HepG2 (cell line): Measurements from ENCODE around the gene CCNQ. TPM values are rescaled to one million over a fixed set of nuclear protein-coding genes. Genes with fewer than 3 reads are reported as not detected.

Experiments used
- ATAC-seq: fragments of 200-7000 bp; cut with Tn5 transposase; 3 replicates; pipeline ENCODE4 v1.9.1; 2020; ENCODE audit warnings: mild to moderate bottlenecking, moderate library complexity
- BruUV-seq: library from RNA; stranded (reverse); fragments of 400-500 nt; replicated peaks from 2 replicates; lab custom pipeline; 2021; lab: Mats Ljungman, UMichigan
- CTCF ChIA-PET: fragments of 300-600 bp; formaldehyde crosslinking; extraction: SDS; loops from one replicate; lab custom pipeline; 2021; ENCODE audit warnings: low total read pairs, inconsistent platforms, low intra/inter-chr PET ratio; lab: Yijun Ruan, JAX
- POLR2A ChIA-PET: fragments of 350-600 bp; sonication (Branson Sonifier 250); formaldehyde crosslinking; loops from one replicate; lab custom pipeline; 2020; ENCODE audit warnings: antibody characterized with exemption, inconsistent platforms; lab: Yijun Ruan, JAX
- DNase-seq: peaks from one replicate; pipeline ENCODE4 v3.0.0-alpha.2; 2015; ENCODE audit warnings: low spot score
- FAIRE-seq: peaks from 3 replicates; lab custom pipeline; 2011; peaks lifted over from hg19 to GRCh38; lab: Jason Lieb, UNC
- H2AFZ ChIP-seq: one replicate; pipeline ENCODE4 v1.6.1; 2011; ENCODE audit warnings: low read length, inconsistent platforms
- H3K27ac ChIP-seq: fragments of 300-600 bp; 3 replicates; pipeline ENCODE4 v1.8.0; 2011; ENCODE audit warnings: mixed run types, mild to moderate bottlenecking, mixed read lengths, low read length, inconsistent platforms; ENCODE audit not compliant: insufficient read depth; ENCODE audit errors: extremely low read length
- H3K27me3 ChIP-seq, 2 experiments: fragments of 200-600 bp in 1 of 2; 2 replicates in 1 of 2; 3 replicates in 1 of 2; pipeline versions ENCODE4 v1.6.0 to v1.8.0; 2011; ENCODE audit warnings: low read length in 2 of 2, mild to moderate bottlenecking in 2 of 2, moderate library complexity in 2 of 2, inconsistent platforms in 1 of 2; ENCODE audit not compliant: insufficient read depth in 2 of 2, control insufficient read depth in 1 of 2
- H3K36me3 ChIP-seq, 2 experiments: fragments of 200-600 bp in 1 of 2; replicated peaks in 1 of 2; 2 replicates in 1 of 2; 3 replicates in 1 of 2; pipeline versions ENCODE4 v1.5.1 to v1.8.0; 2011; ENCODE audit warnings: low read length in 2 of 2, inconsistent platforms in 1 of 2; ENCODE audit not compliant: insufficient read depth in 2 of 2, control insufficient read depth in 1 of 2
- H3K4me1 ChIP-seq: 2 replicates; pipeline ENCODE4 v1.5.1; 2012; ENCODE audit warnings: low read length, inconsistent platforms; ENCODE audit not compliant: insufficient read depth
- H3K4me2 ChIP-seq: 2 replicates; pipeline ENCODE4 v1.6.0; 2011; ENCODE audit warnings: low read depth, low read length, inconsistent platforms
- H3K4me3 ChIP-seq, 3 experiments: fragments of 200-600 bp in 1 of 3; sonication (generic), shearing (Covaris generic) in 1 of 3; replicated peaks in 1 of 3; 2 replicates each; pipeline ENCODE4 v1.5.1; 2011 to 2016; ENCODE audit warnings: low read length in 3 of 3, inconsistent platforms in 2 of 3, low read depth in 2 of 3, mild to moderate bottlenecking in 2 of 3, control low read depth in 1 of 3, mixed read lengths in 1 of 3; ENCODE audit not compliant: insufficient read depth in 1 of 3
- H3K79me2 ChIP-seq: one replicate; pipeline ENCODE4 v1.6.1; 2011; ENCODE audit warnings: low read length, inconsistent platforms; ENCODE audit not compliant: insufficient read depth
- H3K9ac ChIP-seq: 2 replicates; pipeline ENCODE4 v1.6.0; 2011; ENCODE audit warnings: mild to moderate bottlenecking, low read depth, low read length, inconsistent platforms; ENCODE audit not compliant: insufficient read depth
- H3K9me3 ChIP-seq: 2 replicates; pipeline ENCODE4 v1.5.1; 2012; ENCODE audit warnings: mild to moderate bottlenecking, low read length
- H4K20me1 ChIP-seq: 2 replicates; pipeline ENCODE4 v1.6.0; 2011; ENCODE audit warnings: inconsistent platforms, mild to moderate bottlenecking, low read length, moderate library complexity; ENCODE audit not compliant: insufficient read depth
- ETV6 ChIP-seq: sonication (generic); formaldehyde crosslinking; conservative IDR thresholded peaks from 2 replicates; pipeline ENCODE4 v1.4.0; 2020; ENCODE audit warnings: missing genetic modification reagents
- GLMP ChIP-seq: sonication (generic); formaldehyde crosslinking; IDR thresholded peaks from 2 replicates; pipeline ENCODE4 v1.9.0; 2021; ENCODE audit warnings: missing genetic modification reagents, mild to moderate bottlenecking, borderline replicate concordance
- HDAC1 ChIP-seq: sonication (generic); formaldehyde crosslinking; IDR thresholded peaks from 2 replicates; pipeline ENCODE4 v1.5.1; 2020; ENCODE audit warnings: mild to moderate bottlenecking, missing genetic modification reagents
- HOXD1 ChIP-seq: sonication (generic); formaldehyde crosslinking; IDR thresholded peaks from 2 replicates; pipeline ENCODE4 v1.5.0; 2020; ENCODE audit warnings: missing genetic modification reagents
- MTA1 ChIP-seq: sonication (generic); formaldehyde crosslinking; IDR thresholded peaks from 2 replicates; pipeline ENCODE4 v1.4.0; 2020; ENCODE audit warnings: missing genetic modification reagents, mild to moderate bottlenecking, borderline replicate concordance
- NR2F1 ChIP-seq, 2 experiments: fragments of 450-650 bp in 1 of 2; formaldehyde crosslinking in 1 of 2; IDR thresholded peaks; 2 replicates each; pipeline versions ENCODE4 v1.5.0 to v1.6.1; 2016 to 2020; ENCODE audit warnings: mild to moderate bottlenecking in 1 of 2, missing compliant biosample characterization in 1 of 2, missing genetic modification reagents in 1 of 2, moderate library complexity in 1 of 2
- SETDB1 ChIP-seq: sonication (generic); formaldehyde crosslinking; IDR thresholded peaks from 2 replicates; pipeline ENCODE4 v1.5.1; 2020; ENCODE audit warnings: missing genetic modification reagents, mild to moderate bottlenecking, borderline replicate concordance
- ZBTB26 ChIP-seq: IDR thresholded peaks from 2 replicates; pipeline ENCODE4 v1.6.1; 2016; ENCODE audit warnings: missing compliant biosample characterization, missing genetic modification reagents, borderline replicate concordance
- ZFP1 ChIP-seq: IDR thresholded peaks from 2 replicates; pipeline ENCODE4 v1.6.1; 2016
- ZNF691 ChIP-seq: sonication (generic); formaldehyde crosslinking; IDR thresholded peaks from 2 replicates; pipeline ENCODE4 v1.4.0; 2020; ENCODE audit warnings: missing genetic modification reagents, low read depth, mild to moderate bottlenecking, borderline replicate concordance
- ZNF746 ChIP-seq: sonication (generic); formaldehyde crosslinking; IDR thresholded peaks from 2 replicates; pipeline ENCODE4 v1.8.0; 2022; ENCODE audit warnings: mild to moderate bottlenecking, missing genetic modification reagents
- WGBS: methylation state at CpG from one replicate; pipeline ENCODE4 v1.1.6; 2017; ENCODE audit warnings: low lambda C conversion rate; 5-methylcytosine and 5-hydroxymethylcytosine counted together
- in situ Hi-C: cut with HindIII; loops from 2 replicates; pipeline ENCODE4 v1.10.0; 2017; ENCODE audit warnings: low pct_unique_long_range_greater_than_20kb; ENCODE audit not compliant: extremely low pct_ligation_motif_present
- intact Hi-C: fragments of 100-400 bp; cut with micrococcal nuclease; formaldehyde crosslinking; loops from one replicate; pipeline ENCODE4 v1.10.0; 2022; ENCODE audit not compliant: unreplicated experiment
- polyA plus RNA-seq, 8 experiments: library from polyadenylated mRNA; depleted of rRNA in 3 of 8; stranded (reverse) in 7 of 8; unstranded in 1 of 8; fragments of >200 nt; fragmentation: Illumina TruSeq in 4 of 8; extraction: Trizol in 4 of 8; gene quantifications; 2 replicates each; pipeline versions ENCODE4 v1.2.1 to v1.2.3, GENCODE V29; 2011 to 2016; ENCODE audit warnings: low read depth in 4 of 8, missing spikeins in 1 of 8, mixed read lengths in 1 of 8; ENCODE audit not compliant: insufficient read depth in 1 of 8
- total RNA-seq, 5 experiments: library from RNA; depleted of rRNA; stranded (reverse); fragments of >200 nt; fragmentation: Illumina TruSeq; extraction: Trizol; gene quantifications; 2 replicates each; pipeline ENCODE4 v1.2.3, GENCODE V29; 2016; ENCODE audit warnings: low read depth in 1 of 5
- TF ChIP-seq, protein P1 (sequence below): sonication (generic); formaldehyde crosslinking; IDR thresholded peaks from 2 replicates; pipeline ENCODE4 v1.4.0; 2020; ENCODE audit warnings: mild to moderate bottlenecking, missing genetic modification reagents, borderline replicate concordance

Gene CCNQ
- total and polyA plus RNA-seq, 2 of the 13 experiments (the other 11 are each of a cell fraction or from before 2014, with no cell fraction given): 15.0 to 25.5 TPM

GRCh38 chrX:153634832-153635231 lies 35.9 kb upstream of the CCNQ start:
- no peak for DNase-seq
- no peak; the same call in 2 of the 3 replicates for ATAC-seq
- Histone ChIP-seq H3K4me2 (peak overlapping the region; percentile 39; the same call in 1 of the 2 replicates), H3K4me3 (peak overlapping the region in 1 of 3 experiments; percentile 4; a peak in 1 of 6 replicates), H3K27me3 (no peaks in the 10 kb centered on the region), H3K9ac (no peak overlapping the region), H4K20me1 (no peaks in the 10 kb centered on the region), H2AFZ (no peak overlapping the region), H3K27ac (peak overlapping the region; percentile 35), H3K36me3 (no peaks in the 10 kb centered on the region), H3K9me3 (no peaks in the 10 kb centered on the region), H3K79me2 (no peaks in the 10 kb centered on the region), H3K4me1 (peaks cover 79% of the 10 kb centered on the region)
- WGBS: 14% methylated on average over 7 of the region's 15 CpGs
- in situ Hi-C loops: no loop called here
- BruUV-seq: no TSS peak
- ChIA-PET CTCF (no interaction called here), POLR2A (interaction anchor here (2.1 to 4.2 kb wide), 4 partner anchors 9 to 25 kb away, joined by 5 to 156 read pairs (median 42); partner anchors contain the start of gene DUSP9)
- intact Hi-C loops: no loop called here
- peak; percentile 62 for FAIRE-seq
- TF ChIP-seq HOXD1 (no peak), ETV6 (no peak), GLMP (CRISPR knock-in tag) (no peak), ZBTB26 (CRISPR knock-in tag) (peak; percentile 55; the same call in 1 of the 2 replicates), HDAC1 (CRISPR knock-in tag) (peak; percentile 55; the same call in 1 of the 2 replicates), ZFP1 (CRISPR knock-in tag) (no peak), NR2F1 (CRISPR knock-in tag; IDR thresholded peaks at IDR 0.05) (0 out of 4 replicates have a peak, but pooled peaks of 1 of the 2 experiments have one; percentile 15), SETDB1 (CRISPR knock-in tag) (no peak), ZNF691 (CRISPR knock-in tag) (no peak), MTA1 (peak; percentile 47; the same call in 1 of the 2 replicates), ZNF746 (CRISPR knock-in tag) (0 out of 2 replicates have a peak, but pooled peaks have one; percentile 66)
- TF ChIP-seq, protein P1, sequence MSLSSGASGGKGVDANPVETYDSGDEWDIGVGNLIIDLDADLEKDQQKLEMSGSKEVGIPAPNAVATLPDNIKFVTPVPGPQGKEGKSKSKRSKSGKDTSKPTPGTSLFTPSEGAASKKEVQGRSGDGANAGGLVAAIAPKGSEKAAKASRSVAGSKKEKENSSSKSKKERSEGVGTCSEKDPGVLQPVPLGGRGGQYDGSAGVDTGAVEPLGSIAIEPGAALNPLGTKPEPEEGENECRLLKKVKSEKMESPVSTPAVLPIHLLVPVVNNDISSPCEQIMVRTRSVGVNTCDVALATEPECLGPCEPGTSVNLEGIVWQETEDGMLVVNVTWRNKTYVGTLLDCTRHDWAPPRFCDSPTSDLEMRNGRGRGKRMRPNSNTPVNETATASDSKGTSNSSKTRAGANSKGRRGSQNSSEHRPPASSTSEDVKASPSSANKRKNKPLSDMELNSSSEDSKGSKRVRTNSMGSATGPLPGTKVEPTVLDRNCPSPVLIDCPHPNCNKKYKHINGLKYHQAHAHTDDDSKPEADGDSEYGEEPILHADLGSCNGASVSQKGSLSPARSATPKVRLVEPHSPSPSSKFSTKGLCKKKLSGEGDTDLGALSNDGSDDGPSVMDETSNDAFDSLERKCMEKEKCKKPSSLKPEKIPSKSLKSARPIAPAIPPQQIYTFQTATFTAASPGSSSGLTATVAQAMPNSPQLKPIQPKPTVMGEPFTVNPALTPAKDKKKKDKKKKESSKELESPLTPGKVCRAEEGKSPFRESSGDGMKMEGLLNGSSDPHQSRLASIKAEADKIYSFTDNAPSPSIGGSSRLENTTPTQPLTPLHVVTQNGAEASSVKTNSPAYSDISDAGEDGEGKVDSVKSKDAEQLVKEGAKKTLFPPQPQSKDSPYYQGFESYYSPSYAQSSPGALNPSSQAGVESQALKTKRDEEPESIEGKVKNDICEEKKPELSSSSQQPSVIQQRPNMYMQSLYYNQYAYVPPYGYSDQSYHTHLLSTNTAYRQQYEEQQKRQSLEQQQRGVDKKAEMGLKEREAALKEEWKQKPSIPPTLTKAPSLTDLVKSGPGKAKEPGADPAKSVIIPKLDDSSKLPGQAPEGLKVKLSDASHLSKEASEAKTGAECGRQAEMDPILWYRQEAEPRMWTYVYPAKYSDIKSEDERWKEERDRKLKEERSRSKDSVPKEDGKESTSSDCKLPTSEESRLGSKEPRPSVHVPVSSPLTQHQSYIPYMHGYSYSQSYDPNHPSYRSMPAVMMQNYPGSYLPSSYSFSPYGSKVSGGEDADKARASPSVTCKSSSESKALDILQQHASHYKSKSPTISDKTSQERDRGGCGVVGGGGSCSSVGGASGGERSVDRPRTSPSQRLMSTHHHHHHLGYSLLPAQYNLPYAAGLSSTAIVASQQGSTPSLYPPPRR (CRISPR knock-in tag): 0 out of 2 replicates have a peak, but pooled peaks have one; percentile 12
